ENCODE data around the gene MAMDC4. TPM values are rescaled to one million over a fixed set of nuclear protein-coding genes. Genes with fewer than 3 reads are reported as not detected.
"Not testable (repeated sequence)": the region's sequence is repeated elsewhere in the genome, so short reads cannot be mapped to it uniquely, and the experiment has no call there.

Gene MAMDC4
- total and polyA plus RNA-seq, 4 experiments from 2014 or later, result 9.3 to 11.7 TPM; not detected in 2

- intact Hi-C loops (cut with micrococcal nuclease), result loop anchor here (5.0 kb wide), 1 partner anchor 37 kb away; the partner anchor contains the start of gene RABL6
- POLR2A ChIA-PET (ENCODE audit: partially characterized antibody), result interaction anchor here (0.9 to 1.8 kb wide), 6 partner anchors 39 to 148 kb away, joined by 3 to 6 read pairs (median 4); partner anchors contain the start of genes C8G, FBXW5, PAXX and TRAF2
- CTCF ChIA-PET (ENCODE audit: partially characterized antibody), result interaction anchor here (0.6 to 4.9 kb wide), 17 partner anchors 9 to 203 kb away, joined by 3 to 36 read pairs (median 5); partner anchors contain the start of genes CLIC3, FUT7 and TRAF2
- Mint-ChIP-seq H3K4me3 (peak overlapping the region; percentile 54 to 78 (median 74)), H3K27me3 (peaks cover 6 to 12% of the 10 kb centered on the region in 2 donors), H3K27ac (peak overlapping the region in 5 of 7 donors; percentile 10 to 73 (median 42)), H3K36me3 (peaks cover 0 to 15% of the 10 kb centered on the region in 2 donors), H3K4me1 (peaks cover 12 to 36% (median 17%) of the 10 kb centered on the region in 4 donors)
- H3K9me3 Mint-ChIP-seq; H3K4me3 ChIP-seq (ENCODE audit: low read length in 2 of 2); H3K9me3 ChIP-seq (ENCODE audit: control insufficient read depth in 1 of 2, low read length in 2 of 2); H3K27me3 ChIP-seq (ENCODE audit: insufficient read depth, low read length); H3K27ac ChIP-seq (ENCODE audit: low read depth, low read length); H3K36me3 ChIP-seq (ENCODE audit: insufficient read depth, low read length): not testable (repeated sequence)
- DNase-seq, result peak; percentile 52 to 66 (median 55)
- H3K4me1 ChIP-seq (ENCODE audit: insufficient read depth, low read length), result peaks cover 30% of the 10 kb centered on the region
Measured at GRCh38 chr9:136843801-136844740, 8.1 kb upstream of the MAMDC4 start.

- no peaks in the 10 kb centered on the region for H3K9me3 ChIP-seq (ENCODE audit: control insufficient read depth in 1 of 2, low read length in 2 of 2)
- POLR2A ChIA-PET (ENCODE audit: partially characterized antibody), result interaction anchor here (0.9 to 1.8 kb wide), 6 partner anchors 38 to 148 kb away, joined by 3 to 6 read pairs (median 4); partner anchors contain the start of genes C8G, FBXW5, PAXX and TRAF2
Measured at GRCh38 chr9:136844761-136845464, 7.2 kb upstream of the MAMDC4 start.

GRCh38 chr9:136845465-136846260 lies 6.5 kb upstream of the MAMDC4 start:
- peak overlapping the region in 2 of 7 donors; percentile 63 to 70 for H3K27ac Mint-ChIP-seq
- peaks cover 38% of the 10 kb centered on the region for H3K4me1 ChIP-seq (ENCODE audit: insufficient read depth, low read length)
- no peak overlapping the region for H3K27ac ChIP-seq (ENCODE audit: low read depth, low read length)
- no peak for DNase-seq
- ChIA-PET POLR2A (ENCODE audit: partially characterized antibody) (interaction anchor here (1.1 kb wide), 2 partner anchors 40 to 147 kb away, joined by 3 to 5 read pairs; partner anchors contain the start of gene TRAF2), CTCF (ENCODE audit: partially characterized antibody) (interaction anchor here (1.0 to 4.9 kb wide), 3 partner anchors 39 to 189 kb away, joined by 3 to 36 read pairs (median 29); no protein-coding TSS in a partner anchor)
- no peaks in the 10 kb centered on the region for H3K9me3 ChIP-seq (ENCODE audit: control insufficient read depth in 1 of 2, low read length in 2 of 2)
- H3K27me3 ChIP-seq (ENCODE audit: insufficient read depth, low read length), result no peaks in the 10 kb centered on the region
- peaks cover 12 to 41% (median 22%) of the 10 kb centered on the region in 4 donors for H3K4me1 Mint-ChIP-seq
- peak overlapping the region in 6 of 8 donors; percentile 7 to 57 (median 37) for H3K4me3 Mint-ChIP-seq
- no peaks in the 10 kb centered on the region for H3K36me3 ChIP-seq (ENCODE audit: insufficient read depth, low read length)
- H3K9me3 Mint-ChIP-seq, result peaks cover 0 to 2% (median 0%) of the 10 kb centered on the region in 8 donors
- H3K27me3 Mint-ChIP-seq, result peaks cover 6 to 13% of the 10 kb centered on the region in 2 donors
- no peak overlapping the region for H3K4me3 ChIP-seq (ENCODE audit: low read length in 2 of 2)
- peaks cover 0 to 14% of the 10 kb centered on the region in 2 donors for H3K36me3 Mint-ChIP-seq
- intact Hi-C loops (cut with micrococcal nuclease), result loop anchor here (5.0 kb wide), 1 partner anchor 242 kb away; the partner anchor contains the start of gene MAN1B1

More at GRCh38 chr9:136844761-136845464, 7.2 kb upstream of the MAMDC4 start:
- peak in 2 of 5 donors; percentile 26 to 27 for DNase-seq
- CTCF ChIA-PET (ENCODE audit: partially characterized antibody), result interaction anchor here (0.8 to 4.9 kb wide), 6 partner anchors 10 to 190 kb away, joined by 3 to 36 read pairs (median 4); no protein-coding TSS in a partner anchor
- Histone ChIP-seq H3K4me3 (ENCODE audit: low read length in 2 of 2) (no peak overlapping the region), H3K4me1 (ENCODE audit: insufficient read depth, low read length) (peaks cover 33% of the 10 kb centered on the region), H3K27me3 (ENCODE audit: insufficient read depth, low read length) (no peaks in the 10 kb centered on the region), H3K36me3 (ENCODE audit: insufficient read depth, low read length) (no peaks in the 10 kb centered on the region), H3K27ac (ENCODE audit: low read depth, low read length) (no peak overlapping the region)
- H3K27ac Mint-ChIP-seq, result peak overlapping the region in 2 of 7 donors; percentile 63 to 70
- H3K4me3 Mint-ChIP-seq, result peak overlapping the region in 6 of 8 donors; percentile 7 to 57 (median 37)
- H3K9me3 Mint-ChIP-seq, result peaks cover 0 to 2% (median 0%) of the 10 kb centered on the region in 8 donors
- H3K36me3 Mint-ChIP-seq, result peaks cover 0 to 17% of the 10 kb centered on the region in 2 donors
- peaks cover 6 to 13% of the 10 kb centered on the region in 2 donors for H3K27me3 Mint-ChIP-seq
- intact Hi-C loops (cut with micrococcal nuclease), result loop anchor here (5.0 kb wide), 2 partner anchors 38 to 242 kb away; partner anchors contain the start of genes MAN1B1 and RABL6
- peaks cover 12 to 43% (median 19%) of the 10 kb centered on the region in 4 donors for H3K4me1 Mint-ChIP-seq

- H3K4me3 Mint-ChIP-seq, result peak overlapping the region in 5 of 8 donors; percentile 43 to 63 (median 54)
- Histone ChIP-seq H3K4me1 (ENCODE audit: insufficient read depth, low read length) (peaks cover 38% of the 10 kb centered on the region), H3K9me3 (ENCODE audit: control insufficient read depth in 1 of 2, low read length in 2 of 2) (no peaks in the 10 kb centered on the region), H3K27ac (ENCODE audit: low read depth, low read length) (no peak overlapping the region), H3K27me3 (ENCODE audit: insufficient read depth, low read length) (no peaks in the 10 kb centered on the region), H3K36me3 (ENCODE audit: insufficient read depth, low read length) (no peaks in the 10 kb centered on the region), H3K4me3 (ENCODE audit: low read length in 2 of 2) (peak overlapping the region in 1 of 2 donors; percentile 19)
- H3K27me3 Mint-ChIP-seq, result peaks cover 6 to 13% of the 10 kb centered on the region in 2 donors
- peak in 1 of 5 donors; percentile 18 for DNase-seq
- intact Hi-C loops (cut with micrococcal nuclease), result loop anchor here (5.0 kb wide), 1 partner anchor 241 kb away; the partner anchor contains the start of gene MAN1B1
- peaks cover 0 to 14% of the 10 kb centered on the region in 2 donors for H3K36me3 Mint-ChIP-seq
- CTCF ChIA-PET (ENCODE audit: partially characterized antibody), result interaction anchor here (1.0 to 2.1 kb wide), 2 partner anchors 38 to 189 kb away, joined by 3 to 5 read pairs; no protein-coding TSS in a partner anchor
- peaks cover 12 to 41% (median 21%) of the 10 kb centered on the region in 4 donors for H3K4me1 Mint-ChIP-seq
- H3K9me3 Mint-ChIP-seq, result peaks cover 0 to 2% (median 0%) of the 10 kb centered on the region in 8 donors
- POLR2A ChIA-PET (ENCODE audit: partially characterized antibody), result interaction anchor here (0.7 to 2.0 kb wide), 9 partner anchors 14 to 183 kb away, joined by 3 to 10 read pairs (median 3); partner anchors contain the start of genes EDF1, RABL6 and TRAF2
- peak overlapping the region in 3 of 7 donors; percentile 53 to 96 (median 67) for H3K27ac Mint-ChIP-seq
Measured at GRCh38 chr9:136846376-136847087, 5.6 kb upstream of the MAMDC4 start.

- Histone ChIP-seq H3K4me1 (ENCODE audit: insufficient read depth, low read length) (peaks cover 33% of the 10 kb centered on the region), H3K9me3 (ENCODE audit: control insufficient read depth in 1 of 2, low read length in 2 of 2) (no peaks in the 10 kb centered on the region), H3K27ac (ENCODE audit: low read depth, low read length) (no peak overlapping the region), H3K4me3 (ENCODE audit: low read length in 2 of 2) (peak overlapping the region in 1 of 2 donors; percentile 85), H3K27me3 (ENCODE audit: insufficient read depth, low read length) (no peaks in the 10 kb centered on the region), H3K36me3 (ENCODE audit: insufficient read depth, low read length) (no peaks in the 10 kb centered on the region)
- peak in 1 of 5 donors; percentile 39 for DNase-seq
- intact Hi-C loops (cut with micrococcal nuclease), result loop anchor here (5.0 kb wide), 1 partner anchor 240 kb away; the partner anchor contains the start of gene MAN1B1
- CTCF ChIA-PET (ENCODE audit: partially characterized antibody), result interaction anchor here (0.6 to 2.1 kb wide), 3 partner anchors 11 to 188 kb away, joined by 3 to 5 read pairs (median 5); no protein-coding TSS in a partner anchor
- H3K27me3 Mint-ChIP-seq, result peaks cover 6 to 12% of the 10 kb centered on the region in 2 donors
- peak overlapping the region in 6 of 7 donors; percentile 29 to 96 (median 80) for H3K27ac Mint-ChIP-seq
- peaks cover 0 to 2% (median 0%) of the 10 kb centered on the region in 8 donors for H3K9me3 Mint-ChIP-seq
- POLR2A ChIA-PET (ENCODE audit: partially characterized antibody), result interaction anchor here (0.7 to 2.0 kb wide), 9 partner anchors 13 to 182 kb away, joined by 3 to 10 read pairs (median 3); partner anchors contain the start of genes EDF1, RABL6 and TRAF2
- H3K4me3 Mint-ChIP-seq, result peak overlapping the region; percentile 76 to 94 (median 85)
- peaks cover 10 to 37% (median 17%) of the 10 kb centered on the region in 4 donors for H3K4me1 Mint-ChIP-seq
- H3K36me3 Mint-ChIP-seq, result peaks cover 0 to 13% of the 10 kb centered on the region in 2 donors
Measured at GRCh38 chr9:136847088-136847825, 4.9 kb upstream of the MAMDC4 start.
